ENCODE measurements around the gene AUNIP.

Gene AUNIP

GRCh38 chr1:25889470-25889869 is 30.2 kb upstream of the AUNIP start:
- no peak for DNase-seq (ENCODE audit: low read depth in 2 of 2)

DNA sequence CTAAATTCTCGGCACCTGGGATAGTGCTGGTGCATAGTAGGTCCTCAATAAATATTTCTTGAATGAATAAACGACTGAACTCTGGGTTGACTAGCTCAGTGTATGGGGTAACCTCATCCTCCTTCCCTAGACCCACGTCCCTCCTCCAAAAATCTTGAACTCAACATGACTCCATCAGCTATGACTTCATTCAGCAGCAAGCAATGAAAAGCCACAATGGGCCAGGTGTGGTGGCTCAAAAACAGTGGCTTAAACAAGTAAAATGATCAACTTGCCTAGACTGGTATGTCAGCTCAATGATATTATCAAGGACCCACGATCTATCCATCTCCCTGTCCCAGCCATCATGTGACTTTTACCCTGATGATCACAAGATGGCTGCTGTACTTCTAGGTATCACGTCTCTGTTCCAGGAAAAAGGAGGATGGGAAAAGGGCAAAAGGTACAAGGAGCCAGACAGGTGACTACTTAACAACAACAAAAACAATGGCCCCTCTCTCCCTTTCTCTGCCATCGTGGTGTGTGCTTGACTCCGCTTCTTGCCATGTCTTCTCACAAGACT is 29.2 kb upstream of the AUNIP start:
- no peak for DNase-seq (ENCODE audit: low read depth in 2 of 2)

DNA sequence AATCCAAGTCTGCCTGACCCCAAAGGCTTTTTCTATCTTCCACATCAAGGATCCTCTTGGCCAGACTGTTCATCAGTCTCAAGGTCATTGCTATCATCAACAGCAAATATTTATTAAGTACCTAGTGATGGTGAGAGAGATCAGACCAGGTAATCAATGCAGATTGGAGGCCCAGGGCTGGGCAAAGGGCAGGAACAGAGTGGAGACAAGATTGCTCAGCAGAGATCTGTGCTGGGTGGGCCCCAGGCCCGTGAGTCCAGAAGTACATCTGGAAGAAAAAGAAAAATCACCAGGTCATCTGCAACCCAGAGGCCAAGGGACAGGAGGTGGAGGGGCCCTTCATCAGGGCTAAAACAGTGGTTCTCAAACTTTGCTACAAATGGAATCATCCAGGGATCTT is 26.3 kb upstream of the AUNIP start:
- DNase-seq (ENCODE audit: low read depth in 2 of 2) = no peak

DNA sequence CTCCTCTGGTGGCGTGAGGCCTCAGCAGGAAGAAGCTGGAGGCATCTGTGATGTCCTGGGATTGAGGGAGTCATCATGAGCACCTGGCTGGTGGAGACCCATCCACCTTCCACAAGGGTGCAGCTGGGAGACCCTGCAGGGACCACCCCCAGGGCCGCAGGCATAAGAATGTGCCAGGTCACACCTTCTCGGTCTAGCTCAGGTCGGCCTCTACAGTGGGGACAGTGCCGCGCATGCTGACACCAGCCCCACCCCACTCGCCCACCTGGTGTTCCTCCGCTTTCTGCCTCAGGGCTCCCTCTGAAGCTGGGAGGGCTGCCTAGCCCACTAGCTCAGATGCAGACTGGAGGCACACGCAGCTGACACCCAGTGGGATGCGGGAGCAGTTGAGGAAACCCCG is 22.0 kb upstream of the AUNIP start:
- no peak for DNase-seq (ENCODE audit: low read depth in 2 of 2)

GRCh38 chr1:25880518-25880917 is 21.3 kb upstream of the AUNIP start:
- DNase-seq (ENCODE audit: low read depth in 2 of 2) = no peak

GRCh38 chr1:25879675-25880074 is 20.4 kb upstream of the AUNIP start:
- no peak for DNase-seq (ENCODE audit: low read depth in 2 of 2)

GRCh38 chr1:25878690-25879089 is 19.4 kb upstream of the AUNIP start:
- no peak for DNase-seq (ENCODE audit: low read depth in 2 of 2)

DNA sequence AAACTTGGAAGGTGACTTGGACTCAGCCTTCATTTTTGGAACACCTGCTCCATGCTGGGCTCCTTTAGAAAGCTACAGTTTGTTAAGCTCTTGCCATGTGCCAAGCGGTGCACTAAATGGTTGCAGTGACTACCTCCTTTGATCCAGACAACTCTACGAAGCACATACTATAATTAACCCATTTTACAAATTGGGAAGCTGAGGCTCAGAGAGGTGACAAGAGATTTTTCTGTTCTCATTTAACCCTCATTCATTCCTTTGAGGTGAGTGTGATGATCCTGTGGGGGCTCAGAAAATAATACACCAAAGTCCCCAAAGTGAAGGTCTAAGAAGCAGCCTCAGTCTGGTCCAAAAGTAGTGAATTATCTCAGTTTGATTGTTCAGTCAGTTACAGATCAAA is 17.9 kb upstream of the AUNIP start:
- no peak for DNase-seq (ENCODE audit: low read depth in 2 of 2)

GRCh38 chr1:25876693-25877077 is 17.4 kb upstream of the AUNIP start:
- DNase-seq (ENCODE audit: low read depth in 2 of 2) = no peak

- no peak for DNase-seq (ENCODE audit: low read depth in 2 of 2)
Observed at GRCh38 chr1:25875856-25876692, 16.8 kb upstream of the AUNIP start.

DNA sequence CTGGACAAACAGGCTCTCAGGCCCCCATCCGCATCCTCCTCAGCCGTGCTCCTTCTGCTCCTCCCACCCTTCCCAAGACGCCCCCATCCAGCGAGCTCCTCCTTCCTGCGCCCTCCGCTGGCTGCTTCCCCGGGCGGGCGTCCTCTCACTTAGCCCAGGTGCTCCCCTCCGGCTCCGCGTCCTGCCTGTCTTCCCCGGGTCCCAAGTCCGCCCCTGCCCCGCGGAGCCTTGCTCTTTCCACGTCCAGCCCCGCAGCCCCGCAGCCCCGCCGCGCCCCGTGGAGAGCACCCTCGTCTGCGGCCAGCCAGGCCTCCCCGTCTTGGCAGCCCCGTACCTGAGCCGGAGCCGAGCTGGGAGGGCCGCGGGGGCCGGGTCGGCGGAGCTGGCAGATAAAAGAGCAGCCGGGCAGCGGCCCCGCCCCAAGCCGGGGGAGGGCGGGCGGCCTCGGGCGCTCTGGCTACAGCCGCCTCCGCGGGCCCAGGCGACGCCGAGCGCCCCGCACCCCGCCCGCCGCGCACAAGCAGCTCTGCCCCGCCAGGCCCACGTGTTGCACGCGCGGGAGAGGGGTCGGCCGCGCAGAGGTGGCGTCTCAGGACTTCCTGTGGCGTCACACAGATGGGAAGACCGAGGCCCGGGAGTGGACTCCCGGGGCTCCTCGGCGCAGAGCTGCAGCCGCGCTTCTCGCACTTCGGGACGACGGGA is 16.0 kb upstream of the AUNIP start, which contains the start of gene PAQR7:
PAQR7 (minus strand) TSS at position 555 of the 702 bp plus-strand sequence. CDS start 11,869 bp downstream, outside the sequence.
- DNase-seq (ENCODE audit: low read depth in 2 of 2) = peak; percentile 20 to 31

- DNase-seq (ENCODE audit: low read depth in 2 of 2) = no peak
Observed at GRCh38 chr1:25874635-25875153, 15.4 kb upstream of the AUNIP start.

DNA sequence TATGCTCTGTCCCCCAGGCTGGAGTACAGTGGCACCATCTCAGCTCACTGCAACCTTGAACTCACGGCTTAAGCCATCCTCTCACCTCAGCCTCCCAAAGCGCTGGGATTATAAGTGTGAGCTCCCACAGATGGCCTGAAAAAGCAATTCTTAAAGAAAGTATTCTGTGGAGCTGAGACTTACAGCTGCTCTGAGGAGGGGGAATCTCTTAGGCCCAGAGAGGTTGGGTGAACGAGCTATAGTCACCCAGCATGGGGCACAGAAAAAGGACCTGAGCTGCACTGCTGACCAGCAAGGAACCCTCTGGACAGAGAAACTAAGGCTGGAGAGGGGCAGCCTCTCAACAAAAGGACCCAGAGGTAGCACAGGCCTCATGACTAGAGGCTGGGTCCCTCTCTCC is 15.0 kb upstream of the AUNIP start:
- DNase-seq (ENCODE audit: low read depth in 2 of 2) = no peak

DNA sequence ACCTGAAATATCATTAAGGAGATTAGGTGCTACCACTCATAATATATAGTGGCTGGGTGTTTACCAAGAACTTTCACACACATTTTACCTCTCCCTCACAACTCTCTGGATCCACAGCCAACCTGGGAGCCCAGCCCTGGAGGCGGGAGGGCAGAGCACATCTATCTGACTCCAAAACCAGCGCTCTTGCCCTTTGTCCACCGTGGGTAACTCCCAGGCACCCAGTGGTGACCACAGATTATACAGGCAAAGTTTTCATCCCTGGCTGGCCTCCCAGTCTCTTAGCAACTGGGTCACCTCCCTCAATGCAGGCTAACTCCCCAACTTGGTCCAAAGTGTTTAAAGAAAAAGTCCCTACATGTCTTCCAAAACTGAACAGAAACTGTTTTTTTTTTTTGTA is 13.9 kb upstream of the AUNIP start:
- DNase-seq (ENCODE audit: low read depth in 2 of 2) = no peak

DNA sequence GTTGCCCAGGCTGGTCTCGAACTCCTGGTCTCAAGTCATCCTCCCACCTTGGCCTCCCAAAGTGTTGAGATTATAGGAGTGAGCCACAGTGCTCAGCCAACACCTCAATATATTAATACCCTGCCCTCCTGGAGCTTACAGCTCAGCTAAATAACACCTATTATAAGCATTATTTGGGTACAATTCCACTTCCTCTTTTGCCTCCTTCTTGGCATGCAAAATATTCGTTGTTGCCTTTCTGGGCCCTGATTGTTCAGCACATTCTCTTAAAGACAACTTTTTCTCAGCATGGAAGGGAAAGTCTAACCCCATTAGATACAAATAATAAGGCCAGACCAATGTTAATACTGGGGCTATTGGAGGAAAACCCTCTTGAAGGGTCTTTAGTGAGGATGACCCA is 13.5 kb upstream of the AUNIP start:
- DNase-seq (ENCODE audit: low read depth in 2 of 2) = no peak

DNA sequence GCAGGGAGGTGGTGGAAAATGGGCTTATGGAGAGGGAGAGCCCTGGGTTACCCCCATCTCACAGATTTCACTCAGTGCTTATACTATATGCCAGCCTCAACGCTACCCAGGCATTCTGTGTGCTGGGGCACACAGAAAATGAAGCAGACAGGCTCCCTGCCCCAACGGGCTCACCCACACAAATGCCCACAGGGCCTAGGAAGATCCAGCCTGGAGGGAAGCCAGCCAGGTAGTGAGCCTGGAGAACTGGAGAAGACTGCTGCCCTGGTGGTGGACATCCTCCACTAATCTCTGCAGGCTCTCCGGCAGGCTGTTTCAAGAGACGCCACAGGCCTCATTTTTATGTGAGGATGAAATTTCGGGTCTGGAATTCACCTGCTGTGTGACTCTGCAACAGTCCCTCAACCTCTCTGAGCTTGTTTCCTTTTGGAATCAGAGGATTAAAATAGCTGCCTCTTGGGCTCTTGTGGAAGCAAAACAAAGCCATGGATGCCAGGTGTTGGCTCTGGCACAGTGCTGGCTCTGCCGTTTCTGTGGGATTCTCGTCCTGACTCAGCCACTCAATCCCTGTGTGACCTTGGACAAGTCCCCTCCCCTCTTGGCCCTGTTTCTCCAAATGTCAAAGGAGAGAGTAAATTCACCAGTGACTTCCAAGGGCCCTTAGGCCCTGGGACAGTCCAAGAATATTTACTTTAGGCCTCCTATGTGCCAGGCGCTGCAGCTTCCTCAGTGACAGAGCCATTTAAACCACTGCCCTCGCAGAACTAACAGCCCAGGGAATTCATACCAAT is 12.6 kb upstream of the AUNIP start:
- DNase-seq (ENCODE audit: low read depth in 2 of 2) = no peak

GRCh38 chr1:25871086-25871703 is 11.9 kb upstream of the AUNIP start:
- DNase-seq (ENCODE audit: low read depth in 2 of 2) = no peak

GRCh38 chr1:25870614-25871013 is 11.4 kb upstream of the AUNIP start:
- DNase-seq (ENCODE audit: low read depth in 2 of 2) = no peak

- no peak for DNase-seq (ENCODE audit: low read depth in 2 of 2)
Observed at GRCh38 chr1:25869909-25870606, 10.8 kb upstream of the AUNIP start.

GRCh38 chr1:25867210-25867991 is 8.1 kb upstream of the AUNIP start:
- no peak for DNase-seq (ENCODE audit: low read depth in 2 of 2)
